Keratinocyte (primary cell): ENCODE results near the gene TGM5. TPM values are rescaled to one million over a fixed set of nuclear protein-coding genes. Genes with fewer than 3 reads are reported as not detected.

Source experiments
- DNase-seq: peaks from one replicate; pipeline ENCODE4 v3.0.0-alpha.2; 2011; ENCODE audit warnings: low read depth, missing footprints, low spot score
- FAIRE-seq: peaks from 2 replicates; lab custom pipeline; 2011; peaks lifted over from hg19 to GRCh38; lab: Jason Lieb, UNC
- H2AFZ ChIP-seq: 2 replicates; pipeline ENCODE4 v1.6.0; 2012; ENCODE audit warnings: low read length, control low read depth, inconsistent platforms; ENCODE audit not compliant: control insufficient read depth
- H3K27ac ChIP-seq: 2 replicates; pipeline ENCODE4 v1.5.1; 2011; ENCODE audit warnings: low read length; ENCODE audit not compliant: control insufficient read depth, insufficient read depth
- H3K27me3 ChIP-seq: 3 replicates; pipeline ENCODE4 v1.6.0; 2011; ENCODE audit warnings: low read length; ENCODE audit not compliant: control insufficient read depth, insufficient read depth; ENCODE audit errors: extremely low read depth
- H3K36me3 ChIP-seq, 2 experiments: 2 replicates in 1 of 2; 3 replicates in 1 of 2; pipeline ENCODE4 v1.5.1; 2011; ENCODE audit warnings: low read length in 2 of 2, mild to moderate bottlenecking in 1 of 2; ENCODE audit not compliant: control insufficient read depth in 2 of 2, insufficient read depth in 2 of 2; ENCODE audit errors: extremely low read depth in 1 of 2
- H3K4me1 ChIP-seq: 3 replicates; pipeline ENCODE4 v1.5.1; 2011; ENCODE audit warnings: low read length; ENCODE audit not compliant: control insufficient read depth, insufficient read depth; ENCODE audit errors: extremely low read depth
- H3K4me2 ChIP-seq: 3 replicates; pipeline ENCODE4 v1.6.0; 2011; ENCODE audit warnings: low read depth, low read length; ENCODE audit not compliant: control insufficient read depth, insufficient read depth; ENCODE audit errors: extremely low read depth
- H3K4me3 ChIP-seq, 3 experiments: fragments of 200-600 bp in 1 of 3; sonication (generic) in 1 of 3; 2 replicates in 2 of 3; 3 replicates in 1 of 3; pipeline ENCODE4 v1.5.1; 2011 to 2016; ENCODE audit warnings: low read length in 3 of 3, mild to moderate bottlenecking in 3 of 3, control low read depth in 2 of 3, inconsistent platforms in 1 of 3, low read depth in 1 of 3, mixed read lengths in 1 of 3, mixed run types in 1 of 3, moderate library complexity in 1 of 3; ENCODE audit not compliant: control insufficient read depth in 2 of 3, insufficient read depth in 2 of 3; ENCODE audit errors: extremely low read depth in 1 of 3
- H3K79me2 ChIP-seq: 2 replicates; pipeline ENCODE4 v1.6.0; 2012; ENCODE audit warnings: low read length; ENCODE audit not compliant: control insufficient read depth, insufficient read depth
- H3K9ac ChIP-seq: 3 replicates; pipeline ENCODE4 v1.6.0; 2011; ENCODE audit warnings: low read length; ENCODE audit not compliant: control insufficient read depth, insufficient read depth; ENCODE audit errors: extremely low read depth
- H3K9me1 ChIP-seq: 3 replicates; pipeline ENCODE4 v1.6.0; 2011; ENCODE audit warnings: low read length; ENCODE audit not compliant: control insufficient read depth, insufficient read depth; ENCODE audit errors: extremely low read depth
- H3K9me3 ChIP-seq: 2 replicates; pipeline ENCODE4 v1.5.1; 2012; ENCODE audit warnings: low read depth, low read length; ENCODE audit not compliant: control insufficient read depth
- H4K20me1 ChIP-seq: 3 replicates; pipeline ENCODE4 v1.6.0; 2011; ENCODE audit warnings: low read length; ENCODE audit not compliant: control insufficient read depth, insufficient read depth; ENCODE audit errors: extremely low read depth
- CTCF ChIP-seq, 3 experiments: IDR thresholded peaks in 1 of 3; conservative IDR thresholded peaks in 1 of 3; optimal IDR thresholded peaks in 1 of 3; 2 replicates in 2 of 3; 3 replicates in 1 of 3; pipeline versions ENCODE3 to v1.5.1; 2011; ENCODE audit warnings: low read length in 3 of 3, mild to moderate bottlenecking in 3 of 3, moderate library complexity in 2 of 3, control low read depth in 1 of 3, inconsistent platforms in 1 of 3; ENCODE audit not compliant: insufficient read depth in 2 of 3; ENCODE audit errors: extremely low read depth in 1 of 3
- EZH2 ChIP-seq: IDR thresholded peaks from one replicate; pipeline ENCODE4 v1.6.1; 2012; ENCODE audit warnings: inconsistent platforms, mild to moderate bottlenecking, low read length, moderate library complexity
- dilution Hi-C: fragments of 300-500 bp; cut with MboI; formaldehyde crosslinking; loops from one replicate; pipeline ENCODE4 v1.7.0; 2020; ENCODE audit warnings: low sequenced_read_pairs; ENCODE audit not compliant: extremely low pct_ligation_motif_present
- polyA plus RNA-seq, 5 experiments: library from polyadenylated mRNA; depleted of rRNA in 3 of 5; stranded (reverse) in 3 of 5; stranded (forward) in 1 of 5; unstranded in 1 of 5; fragments of >200 nt; gene quantifications; 1 replicate in 1 of 5; 2 replicates in 3 of 5; 3 replicates in 1 of 5; pipeline versions ENCODE4 v1.2.1 to v1.2.3, GENCODE V29; 2011 to 2012; ENCODE audit warnings: missing spikeins in 2 of 5, low read depth in 1 of 5, low replicate concordance in 1 of 5

TGM5 gene
- polyA plus RNA-seq, 1 donor (not counting 4 experiments of a cell fraction or from before 2014, with no cell fraction given), result not detected

- H3K36me3 ChIP-seq, result no peaks in the 10 kb centered on the region
- H3K4me1 ChIP-seq, result no peaks in the 10 kb centered on the region
- H4K20me1 ChIP-seq, result no peaks in the 10 kb centered on the region
- TF ChIP-seq EZH2 (no peak), CTCF (optimal IDR thresholded peaks at IDR 0.05 in 1 of 3, IDR thresholded peaks at IDR 0.05 in 1 of 3, conservative IDR thresholded peaks at IDR 0.05 in 1 of 3; ENCODE audit: extremely low read depth in 1 of 3, insufficient read depth in 2 of 3, low read length in 3 of 3) (no peak)
- dilution Hi-C loops, result loop anchor here (10.0 kb wide), 1 partner anchor 92 kb away; no protein-coding TSS in a partner anchor
- H3K4me3 ChIP-seq, result no peak overlapping the region
- peaks cover 20% of the 10 kb centered on the region for H3K27me3 ChIP-seq
- H3K4me2 ChIP-seq, result no peak overlapping the region
- H3K9ac ChIP-seq, result no peak overlapping the region
- no peak overlapping the region for H3K27ac ChIP-seq
- no peaks in the 10 kb centered on the region for H3K79me2 ChIP-seq
- no peak for FAIRE-seq
- H3K9me3 ChIP-seq, result no peaks in the 10 kb centered on the region
- no peak for DNase-seq
- H2AFZ ChIP-seq, result no peak overlapping the region
- H3K9me1 ChIP-seq, result no peaks in the 10 kb centered on the region
Observed at GRCh38 chr15:43287254-43287653, 20.5 kb upstream of the TGM5 start.

- no peak overlapping the region for H2AFZ ChIP-seq
- no peak overlapping the region for H3K4me2 ChIP-seq
- TF ChIP-seq EZH2, result no peak
- TF ChIP-seq CTCF (optimal IDR thresholded peaks at IDR 0.05 in 1 of 3, IDR thresholded peaks at IDR 0.05 in 1 of 3, conservative IDR thresholded peaks at IDR 0.05 in 1 of 3; ENCODE audit: extremely low read depth in 1 of 3, insufficient read depth in 2 of 3, low read length in 3 of 3), result no peak
- no peaks in the 10 kb centered on the region for H3K9me3 ChIP-seq
- H3K36me3 ChIP-seq, result no peaks in the 10 kb centered on the region
- H4K20me1 ChIP-seq, result no peaks in the 10 kb centered on the region
- no peak for FAIRE-seq
- H3K9me1 ChIP-seq, result no peaks in the 10 kb centered on the region
- no peak overlapping the region for H3K4me3 ChIP-seq
- H3K9ac ChIP-seq, result no peak overlapping the region
- H3K4me1 ChIP-seq, result no peaks in the 10 kb centered on the region
- H3K27me3 ChIP-seq, result peaks cover 14% of the 10 kb centered on the region
- H3K79me2 ChIP-seq, result no peaks in the 10 kb centered on the region
- dilution Hi-C loops, result loop anchor here (10.0 kb wide), 1 partner anchor 91 kb away; no protein-coding TSS in a partner anchor
- H3K27ac ChIP-seq, result no peak overlapping the region
- no peak for DNase-seq
Observed at GRCh38 chr15:43286074-43286473, 19.3 kb upstream of the TGM5 start.
